ENCODE results near the gene ATP1A1. TPM values are rescaled to one million over a fixed set of nuclear protein-coding genes. Genes with fewer than 3 reads are reported as not detected.

The ATP1A1 gene
- polyA plus RNA-seq, 1 donor = 104 TPM

GRCh38 chr1:116372191-116372590 is 853 bp upstream of the ATP1A1 start:
- DNase-seq (ENCODE audit: low read depth) = no peak

GRCh38 chr1:116373431-116374352 is 648 bp downstream of the ATP1A1 start:
- DNase-seq (ENCODE audit: low read depth) = no peak

DNA sequence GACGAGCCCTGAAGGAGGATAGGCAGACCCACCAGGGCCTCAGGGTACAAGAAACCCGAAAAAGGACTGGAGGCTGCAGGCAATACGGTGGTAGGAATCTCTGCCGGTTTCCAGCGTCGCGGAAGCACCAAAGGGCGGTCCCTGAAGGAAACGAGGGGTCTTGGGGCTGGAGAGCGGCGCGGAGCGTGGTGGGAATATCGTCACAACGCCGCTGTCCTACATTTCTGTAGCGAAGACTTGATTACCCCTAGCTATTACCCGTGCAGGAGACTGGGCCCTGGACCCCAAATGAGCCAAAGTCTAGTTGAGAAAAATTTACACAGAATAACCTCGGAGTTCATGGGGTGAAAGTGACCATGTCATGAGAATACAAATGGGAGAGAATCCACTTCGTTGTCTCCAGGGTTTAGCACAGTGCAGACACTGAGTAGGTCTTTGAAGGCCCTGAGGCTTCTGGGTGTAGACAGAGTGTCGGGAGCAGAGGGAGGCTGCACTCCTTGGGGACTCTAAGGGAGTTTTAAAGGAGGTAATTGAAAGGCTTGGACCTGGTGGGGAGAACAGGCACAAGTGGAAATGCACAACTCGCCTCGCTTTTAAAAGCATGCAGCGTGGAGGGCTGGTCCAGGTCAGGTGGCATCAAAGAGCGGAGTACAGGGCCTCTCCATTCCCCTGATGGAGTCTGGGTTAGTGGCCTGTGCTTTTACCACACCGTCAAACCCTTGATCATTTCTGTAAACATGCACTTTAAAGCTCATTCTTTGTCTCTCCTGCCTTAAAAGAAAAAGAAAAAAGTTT is 1.5 kb downstream of the ATP1A1 start:
- no peak for DNase-seq (ENCODE audit: low read depth)

- DNase-seq (ENCODE audit: low read depth) = no peak
Measured at GRCh38 chr1:116375148-116375886, 2.3 kb downstream of the ATP1A1 start.

- no peak for DNase-seq (ENCODE audit: low read depth)
Measured at GRCh38 chr1:116375887-116376728, 3.1 kb downstream of the ATP1A1 start.

- no peak for DNase-seq (ENCODE audit: low read depth)
Measured at GRCh38 chr1:116376729-116377086, 3.7 kb downstream of the ATP1A1 start.

DNA sequence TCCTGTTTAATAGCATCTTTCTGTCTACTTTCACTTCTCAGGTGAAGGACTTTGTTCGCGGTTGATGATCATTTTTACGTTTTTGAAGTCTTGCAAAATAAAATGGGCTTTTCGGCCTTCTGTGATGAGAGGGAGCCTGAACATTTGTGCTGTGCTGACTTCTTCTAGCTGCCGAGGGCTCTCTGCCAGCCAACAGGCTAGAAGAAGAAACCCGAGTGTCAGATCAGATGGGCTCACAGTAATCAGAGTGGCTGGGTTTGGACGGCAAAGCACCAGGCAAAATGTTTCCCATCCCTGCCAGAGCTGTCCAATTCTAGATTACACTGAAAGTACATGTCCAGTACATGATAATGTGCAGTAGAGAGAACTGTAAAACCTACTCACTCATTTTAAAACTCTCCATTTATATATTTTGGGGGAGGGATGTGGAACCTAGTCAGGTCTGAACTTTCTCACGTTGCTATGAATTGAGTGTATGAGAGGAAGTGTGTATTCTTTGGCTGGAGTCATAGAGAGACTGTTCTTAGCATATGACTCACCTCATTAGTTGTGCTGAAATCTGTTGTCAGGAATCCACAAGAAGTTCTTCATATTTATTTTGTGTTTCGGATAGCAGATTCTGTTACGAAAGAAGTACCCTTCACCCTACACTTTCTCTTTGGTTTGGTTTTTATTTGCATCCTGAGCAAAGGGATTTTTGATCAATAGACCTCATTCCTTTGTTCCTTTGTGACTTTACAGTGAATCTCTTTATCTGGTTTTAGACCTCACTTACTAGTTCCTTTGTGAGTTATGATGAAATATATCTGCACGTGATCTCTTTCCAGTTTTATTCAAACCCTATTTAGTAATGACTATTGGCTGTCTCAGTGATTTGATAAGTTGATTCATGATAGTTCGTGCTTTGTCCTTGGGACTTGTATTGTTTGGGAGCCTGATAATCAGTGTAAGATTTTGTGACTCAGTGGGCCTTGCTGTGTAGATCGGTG is 4.8 kb downstream of the ATP1A1 start:
- DNase-seq (ENCODE audit: low read depth) = no peak

DNA sequence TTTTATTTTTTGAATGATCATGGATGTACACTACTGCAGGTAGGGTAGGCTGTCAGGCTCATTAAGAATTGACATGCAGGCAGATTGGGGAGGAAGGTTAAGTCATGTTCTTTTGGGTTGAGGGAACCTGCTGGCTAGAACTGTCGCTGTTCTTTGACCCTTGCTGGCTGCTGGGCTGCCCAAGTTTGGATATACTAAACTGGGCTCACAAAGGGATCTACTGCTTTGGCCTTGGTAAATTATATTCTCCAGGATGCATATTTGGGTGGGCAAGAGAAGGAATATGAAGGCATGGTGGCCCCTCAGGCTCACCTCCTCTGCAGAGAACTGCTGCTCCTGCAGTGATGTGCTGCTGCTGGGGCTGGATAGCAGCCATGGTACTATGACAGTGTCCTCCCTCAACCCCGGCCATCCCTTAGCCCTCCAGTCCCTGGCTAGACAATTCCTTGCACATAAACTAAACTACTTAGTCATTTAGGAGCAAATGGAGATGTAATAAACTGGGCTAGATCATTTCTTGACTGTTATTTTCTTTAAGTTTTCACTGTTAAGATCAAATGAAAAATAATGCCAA is 6.1 kb downstream of the ATP1A1 start:
- DNase-seq (ENCODE audit: low read depth) = no peak

- no peak for DNase-seq (ENCODE audit: low read depth)
Measured at GRCh38 chr1:116379674-116380498, 6.8 kb downstream of the ATP1A1 start.

GRCh38 chr1:116380499-116381242 is 7.6 kb downstream of the ATP1A1 start:
- no peak for DNase-seq (ENCODE audit: low read depth)

- no peak for DNase-seq (ENCODE audit: low read depth)
Measured at GRCh38 chr1:116382321-116382720, 9.3 kb downstream of the ATP1A1 start.

DNA sequence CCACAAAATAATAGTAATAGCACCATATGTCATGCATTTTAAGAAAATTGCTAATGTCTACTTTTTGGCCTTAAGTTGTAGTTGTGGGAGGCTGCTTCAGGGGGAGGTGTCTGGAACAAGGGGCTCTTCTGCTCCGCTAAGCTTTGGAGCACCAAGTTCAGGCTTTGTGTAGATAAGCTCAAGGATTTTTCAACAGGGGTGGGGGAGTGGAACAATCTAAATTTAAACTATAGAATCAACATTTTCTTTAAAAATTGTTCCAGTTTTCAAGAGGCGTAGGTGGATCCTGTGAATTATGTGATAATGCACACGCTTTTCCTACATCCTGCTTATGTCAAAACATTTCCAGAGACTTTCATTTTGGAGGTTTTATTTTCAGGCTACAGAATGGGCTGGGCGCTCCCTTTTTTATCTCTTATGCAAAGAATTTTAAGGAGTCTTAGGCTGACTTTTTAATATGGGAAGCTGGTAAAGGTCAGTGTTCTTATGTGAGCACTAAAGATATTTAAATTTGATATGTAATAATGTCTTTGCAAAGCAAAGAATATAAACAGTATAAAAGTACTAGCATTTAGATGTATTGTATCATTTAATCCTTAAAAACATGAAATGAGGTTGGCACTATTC is 9.9 kb downstream of the ATP1A1 start:
- DNase-seq (ENCODE audit: low read depth) = no peak

DNA sequence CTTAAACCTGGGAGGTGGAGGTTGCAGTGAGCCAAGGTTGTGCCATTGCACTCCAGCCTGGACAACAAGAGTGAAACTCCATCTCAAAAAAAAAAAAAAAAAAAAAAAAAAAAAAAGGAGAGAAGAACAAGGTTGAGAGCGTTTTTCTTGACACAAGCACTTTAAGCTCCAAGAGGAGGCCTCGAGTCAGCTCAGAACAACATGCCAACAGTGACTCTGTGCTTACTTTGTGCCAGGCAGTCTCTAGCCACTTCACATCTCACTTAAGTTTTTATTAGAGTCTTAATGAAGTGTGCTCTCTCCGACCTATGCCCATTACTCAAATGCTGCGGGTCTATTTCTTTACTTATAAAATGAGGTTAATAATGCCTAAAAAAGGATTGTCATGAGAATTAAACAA is 13.0 kb downstream of the ATP1A1 start:
- DNase-seq (ENCODE audit: low read depth) = no peak

DNA sequence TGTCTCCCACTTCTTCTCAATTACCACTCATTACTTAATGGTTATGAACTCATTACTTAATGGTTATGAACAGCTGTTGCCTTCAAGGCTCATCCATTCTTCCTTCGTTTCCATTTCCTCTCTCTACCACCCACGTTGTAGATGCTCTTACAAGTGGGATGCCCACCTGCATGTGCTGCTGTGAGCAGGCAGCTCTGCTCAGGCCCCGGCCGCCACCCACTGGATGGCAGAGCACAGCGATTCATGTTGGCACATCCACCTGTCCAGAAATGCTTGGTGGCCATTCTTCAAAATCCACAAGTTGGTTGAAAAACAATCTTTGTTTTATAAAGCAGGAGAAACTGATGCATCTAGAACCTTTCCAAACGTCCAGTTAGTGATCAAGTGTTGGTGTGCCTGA is 14.5 kb downstream of the ATP1A1 start:
- DNase-seq (ENCODE audit: low read depth) = no peak

- no peak for DNase-seq (ENCODE audit: low read depth)
Measured at GRCh38 chr1:116388122-116388521, 15.1 kb downstream of the ATP1A1 start.

DNA sequence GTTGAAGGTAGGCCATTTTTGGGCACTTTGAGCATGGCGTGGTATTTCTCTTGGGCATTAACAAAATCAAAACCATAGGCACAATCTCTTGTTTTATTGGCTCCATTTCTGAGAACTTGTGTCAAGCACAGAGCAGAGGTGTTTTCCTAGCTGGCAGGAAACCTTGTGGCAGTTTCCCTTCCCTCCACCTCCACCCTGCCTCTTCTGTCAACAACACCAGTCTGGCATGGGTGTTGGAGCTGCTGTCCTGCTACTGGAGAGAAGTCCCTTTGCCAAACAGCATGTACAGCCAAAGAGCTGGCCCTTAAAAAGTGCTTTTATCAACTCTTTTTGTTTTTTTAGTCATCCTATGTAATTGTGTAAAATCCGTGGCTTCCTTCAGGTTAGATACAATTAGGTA is 16.0 kb downstream of the ATP1A1 start:
- DNase-seq (ENCODE audit: low read depth) = no peak

DNA sequence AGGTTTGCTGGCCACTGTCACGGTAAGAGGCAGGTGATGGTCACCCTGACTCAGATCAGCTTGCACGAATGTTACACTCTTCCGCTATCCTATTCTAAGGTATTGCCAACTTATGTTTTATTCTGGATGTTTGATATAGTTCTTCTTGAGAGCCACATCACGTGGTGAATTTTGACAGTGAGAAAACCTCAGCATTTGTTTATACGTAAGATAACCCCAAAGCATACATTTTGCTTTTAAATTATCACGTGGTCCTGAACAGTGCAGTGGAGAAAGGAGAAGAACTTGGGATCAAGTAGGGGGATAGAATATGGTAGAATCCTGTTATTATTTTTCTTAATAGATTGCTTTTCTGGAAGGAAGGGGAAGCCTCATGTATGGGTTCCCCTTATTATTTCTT is 16.6 kb downstream of the ATP1A1 start:
- no peak for DNase-seq (ENCODE audit: low read depth)

GRCh38 chr1:116390195-116390594 is 17.2 kb downstream of the ATP1A1 start:
- DNase-seq (ENCODE audit: low read depth) = no peak

All from forelimb muscle (tissue), 1 donor.